HEK293T (cell line): Measurements from ENCODE around the gene COPZ1.

Source experiments
- ARNT ChIP-seq: fragments of 450-650 bp; IDR thresholded peaks from 2 replicates; pipeline ENCODE4 v1.6.1; 2017; ENCODE audit warnings: mild to moderate bottlenecking
- BHLHE40 ChIP-seq: fragments of 450-650 bp; IDR thresholded peaks from 2 replicates; pipeline ENCODE4 v1.6.1; 2016; ENCODE audit warnings: mild to moderate bottlenecking, moderate library complexity, borderline replicate concordance
- ELF4 ChIP-seq: fragments of 450-650 bp; IDR thresholded peaks from 2 replicates; pipeline ENCODE4 v1.6.1; 2017; ENCODE audit warnings: antibody characterized with exemption
- FOXA1 ChIP-seq: fragments of 450-650 bp; IDR thresholded peaks from 2 replicates; pipeline ENCODE4 v1.6.1; 2016; ENCODE audit warnings: mild to moderate bottlenecking
- FOXK2 ChIP-seq: fragments of 450-650 bp; IDR thresholded peaks from 2 replicates; pipeline ENCODE4 v1.6.1; 2016; ENCODE audit warnings: mild to moderate bottlenecking
- FOXM1 ChIP-seq: fragments of 450-650 bp; IDR thresholded peaks from 2 replicates; pipeline ENCODE4 v1.6.1; 2017; ENCODE audit warnings: mild to moderate bottlenecking, borderline replicate concordance
- HDGF ChIP-seq: fragments of 450-650 bp; IDR thresholded peaks from 2 replicates; pipeline ENCODE4 v1.6.1; 2017; ENCODE audit warnings: antibody characterized with exemption, borderline replicate concordance
- LEF1 ChIP-seq: fragments of 450-650 bp; IDR thresholded peaks from 2 replicates; pipeline ENCODE4 v1.6.1; 2017; ENCODE audit warnings: mild to moderate bottlenecking, borderline replicate concordance
- NFRKB ChIP-seq: fragments of 450-650 bp; IDR thresholded peaks from 2 replicates; pipeline ENCODE4 v1.6.1; 2016; ENCODE audit warnings: mild to moderate bottlenecking, moderate library complexity
- PKNOX1 ChIP-seq: fragments of 450-650 bp; IDR thresholded peaks from 2 replicates; pipeline ENCODE4 v1.6.1; 2016
- SP1 ChIP-seq: fragments of 450-650 bp; IDR thresholded peaks from 2 replicates; pipeline ENCODE4 v1.6.1; 2017
- SUZ12 ChIP-seq: fragments of 450-650 bp; IDR thresholded peaks from 2 replicates; pipeline ENCODE4 v1.6.1; 2016; ENCODE audit warnings: mild to moderate bottlenecking
- TARDBP ChIP-seq: fragments of 450-650 bp; IDR thresholded peaks from 2 replicates; pipeline ENCODE4 v1.6.1; 2016
- ZNF384 ChIP-seq: fragments of 450-650 bp; IDR thresholded peaks from 2 replicates; pipeline ENCODE4 v1.6.1; 2016

- TF ChIP-seq FOXM1, result no peak
- no peak for TF ChIP-seq ZNF384
- no peak for TF ChIP-seq SUZ12
- TF ChIP-seq BHLHE40, result no peak
- TF ChIP-seq FOXA1, result no peak
- TF ChIP-seq FOXK2, result no peak
- TF ChIP-seq HDGF, result no peak
- no peak for TF ChIP-seq ARNT
- no peak for TF ChIP-seq SP1
- TF ChIP-seq PKNOX1, result no peak
- no peak for TF ChIP-seq ELF4
- TF ChIP-seq TARDBP, result no peak
- no peak for TF ChIP-seq LEF1
- TF ChIP-seq NFRKB, result no peak
Observed at GRCh38 chr12:54298904-54299303, 26.0 kb upstream of the COPZ1 start.
